Esophagus squamous epithelium (tissue), 5 donors: ENCODE results near the gene POMT2. TPM values are rescaled to one million over a fixed set of nuclear protein-coding genes. Genes with fewer than 3 reads are reported as not detected.

Source experiments
- DNase-seq: peaks from one replicate; lab custom pipeline; 2025; lab: John Stamatoyannopoulos, UW
- H3K27ac ChIP-seq, 4 donors: fragments of 200-600 bp; sonication (generic); one replicate each; pipeline ENCODE4 v1.5.1; 2016 to 2019; ENCODE audit warnings: mild to moderate bottlenecking in 1 of 4
- H3K27me3 ChIP-seq, 4 donors: fragments of 200-600 bp; sonication (generic); 1 replicate in 3 of 4; 2 replicates in 1 of 4; pipeline versions ENCODE4 v1.5.1 to v1.6.0; 2017 to 2021; ENCODE audit warnings: antibody characterized with exemption in 1 of 4
- H3K36me3 ChIP-seq, 3 donors: fragments of 200-600 bp; sonication (generic); one replicate each; pipeline ENCODE4 v1.5.1; 2016 to 2019
- H3K4me1 ChIP-seq, 3 donors: fragments of 200-600 bp; sonication (generic); one replicate each; pipeline ENCODE4 v1.5.1; 2017 to 2019
- H3K4me3 ChIP-seq, 4 donors: fragments of 200-600 bp; sonication (generic); 1 replicate in 3 of 4; 2 replicates in 1 of 4; pipeline ENCODE4 v1.5.1; 2016 to 2019; ENCODE audit warnings: mild to moderate bottlenecking in 2 of 4, moderate library complexity in 1 of 4
- H3K9me3 ChIP-seq, 3 donors: fragments of 200-600 bp; sonication (generic); one replicate each; pipeline ENCODE4 v1.5.1; 2016 to 2019
- POLR2A ChIP-seq, 4 donors: fragments of 450-650 bp; IDR thresholded peaks; one replicate each; pipeline ENCODE4 v1.6.1; 2017; ENCODE audit warnings: antibody characterized with exemption in 4 of 4, mild to moderate bottlenecking in 4 of 4, moderate library complexity in 3 of 4
- WGBS, 2 donors: methylation state at CpG; one replicate each; pipeline ENCODE4 v1.1.5; 2018; 5-methylcytosine and 5-hydroxymethylcytosine counted together
- intact Hi-C: fragments of 100-400 bp; cut with DNase I; formaldehyde crosslinking; loops from one replicate; pipeline ENCODE4 v1.15.0; 2022
- total RNA-seq, 4 donors: library from RNA; depleted of rRNA; stranded (reverse); fragments of >200 nt; gene quantifications; one replicate each; pipeline ENCODE4 v1.1.0, GENCODE V29; 2016
- TF ChIP-seq, protein P1 (sequence below), 6 experiments: fragments of 450-650 bp in 4 of 6; fragments of 200-600 bp in 2 of 6; sonication (generic) in 2 of 6; IDR thresholded peaks; one replicate each; pipeline ENCODE4 v1.5.1; 2016 to 2019; ENCODE audit warnings: antibody characterized with exemption in 6 of 6, mild to moderate bottlenecking in 4 of 6, moderate library complexity in 4 of 6
- donor health status: DM: yes; HTN: yes; CAD: no.

Gene POMT2
- total RNA-seq, 4 donors from 2014 or later = 7.3 to 16.0 (median 8.4) TPM

DNA sequence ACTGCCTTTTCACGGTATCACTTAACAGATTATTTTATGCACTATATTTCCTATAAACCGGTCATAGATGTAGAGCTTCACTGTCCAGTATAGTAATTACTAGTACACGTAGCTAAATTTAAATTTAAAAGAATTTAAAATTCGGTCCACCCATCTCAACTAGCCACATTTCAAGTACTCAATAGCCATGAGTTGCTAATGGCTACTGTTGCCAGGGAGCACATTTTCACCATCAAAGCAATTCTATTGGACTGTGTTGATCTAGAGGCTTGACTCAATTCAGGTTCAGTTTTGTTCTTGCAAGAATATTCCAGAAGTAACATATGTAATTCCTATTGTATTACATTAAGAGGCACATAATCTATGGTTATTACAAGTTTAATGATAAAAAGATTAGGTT is 36.2 kb upstream of the POMT2 start:
- intact Hi-C loops = no loop called here
- Histone ChIP-seq H3K4me1 (no peaks in the 10 kb centered on the region), H3K27ac (no peak overlapping the region), H3K9me3 (no peaks in the 10 kb centered on the region), H3K36me3 (no peaks in the 10 kb centered on the region), H3K4me3 (no peak overlapping the region), H3K27me3 (no peaks in the 10 kb centered on the region)
- 93 to 97% methylated on average over 4 of the region's 4 CpGs for WGBS, 2 donors
- no peak for DNase-seq
- no peak for TF ChIP-seq POLR2A (IDR thresholded peaks at IDR 0.05)
- TF ChIP-seq, protein P1, sequence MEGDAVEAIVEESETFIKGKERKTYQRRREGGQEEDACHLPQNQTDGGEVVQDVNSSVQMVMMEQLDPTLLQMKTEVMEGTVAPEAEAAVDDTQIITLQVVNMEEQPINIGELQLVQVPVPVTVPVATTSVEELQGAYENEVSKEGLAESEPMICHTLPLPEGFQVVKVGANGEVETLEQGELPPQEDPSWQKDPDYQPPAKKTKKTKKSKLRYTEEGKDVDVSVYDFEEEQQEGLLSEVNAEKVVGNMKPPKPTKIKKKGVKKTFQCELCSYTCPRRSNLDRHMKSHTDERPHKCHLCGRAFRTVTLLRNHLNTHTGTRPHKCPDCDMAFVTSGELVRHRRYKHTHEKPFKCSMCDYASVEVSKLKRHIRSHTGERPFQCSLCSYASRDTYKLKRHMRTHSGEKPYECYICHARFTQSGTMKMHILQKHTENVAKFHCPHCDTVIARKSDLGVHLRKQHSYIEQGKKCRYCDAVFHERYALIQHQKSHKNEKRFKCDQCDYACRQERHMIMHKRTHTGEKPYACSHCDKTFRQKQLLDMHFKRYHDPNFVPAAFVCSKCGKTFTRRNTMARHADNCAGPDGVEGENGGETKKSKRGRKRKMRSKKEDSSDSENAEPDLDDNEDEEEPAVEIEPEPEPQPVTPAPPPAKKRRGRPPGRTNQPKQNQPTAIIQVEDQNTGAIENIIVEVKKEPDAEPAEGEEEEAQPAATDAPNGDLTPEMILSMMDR (IDR thresholded peaks at IDR 0.05) = no peak

DNA sequence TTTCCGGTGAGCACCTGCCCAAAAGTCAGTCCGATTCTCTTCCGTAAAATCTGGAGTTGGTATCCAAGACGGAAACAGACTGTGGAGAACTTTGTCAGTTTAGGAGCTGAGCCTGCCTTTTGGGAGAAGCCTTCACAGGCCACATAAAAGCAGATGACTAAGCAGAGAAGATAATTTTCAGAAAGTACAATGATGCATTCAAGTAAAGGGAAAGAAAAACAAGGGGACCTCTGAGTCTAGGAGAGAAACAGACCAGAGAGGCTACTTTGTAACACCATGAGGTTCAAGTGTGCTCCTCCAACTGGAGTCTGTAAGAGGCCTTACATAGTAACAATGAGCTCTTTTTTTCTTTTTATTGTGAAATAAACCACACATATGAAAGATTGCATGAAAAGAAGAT is 35.1 kb upstream of the POMT2 start:
- intact Hi-C loops = no loop called here
- no peaks in the 10 kb centered on the region for H3K4me1 ChIP-seq
- TF ChIP-seq, protein P1 (IDR thresholded peaks at IDR 0.05) = no peak
- TF ChIP-seq POLR2A (IDR thresholded peaks at IDR 0.05) = no peak
- no peak for DNase-seq
- no peaks in the 10 kb centered on the region for H3K9me3 ChIP-seq
- no peak overlapping the region for H3K27ac ChIP-seq
- H3K36me3 ChIP-seq = peaks cover 0 to 2% (median 0%) of the 10 kb centered on the region in 3 donors
- WGBS, 2 donors = 92 to 98% methylated on average over 4 of the region's 4 CpGs
- no peaks in the 10 kb centered on the region for H3K27me3 ChIP-seq
- H3K4me3 ChIP-seq = no peak overlapping the region

DNA sequence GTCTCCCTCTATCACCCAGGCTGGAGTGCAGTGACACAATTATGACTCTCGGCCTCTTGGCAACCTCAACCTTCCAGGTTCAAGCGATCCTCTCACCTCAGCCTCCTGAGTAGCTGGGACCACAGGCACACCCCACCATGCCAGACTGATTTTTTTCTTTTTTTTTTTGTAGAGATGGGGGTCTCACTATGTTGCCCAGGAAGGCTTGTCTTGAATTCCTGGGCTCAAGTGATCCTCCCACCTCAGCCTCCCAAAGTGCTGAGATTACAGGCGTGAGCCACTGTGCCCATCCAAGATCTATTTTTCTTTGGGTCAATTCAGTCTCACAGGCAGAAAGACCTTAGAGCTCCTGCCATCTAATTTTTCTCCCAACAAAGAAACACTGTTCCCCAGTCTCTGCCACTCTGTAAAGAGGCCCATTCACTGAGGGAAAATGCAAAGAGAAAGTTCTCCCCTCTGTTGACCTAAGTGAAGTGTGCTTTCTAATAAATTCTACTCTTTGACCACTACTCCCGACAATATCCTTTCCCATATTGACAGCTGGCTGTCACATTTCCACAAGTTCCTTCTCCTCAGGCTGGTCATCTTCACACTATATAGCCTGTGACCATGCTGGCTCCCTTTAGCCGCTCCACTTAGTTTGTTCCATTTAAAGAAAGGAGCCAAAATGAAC is 32.9 kb upstream of the POMT2 start:
- no peak for DNase-seq
- 86 to 89% methylated on average over 4 to 5 of the region's 5 CpGs for WGBS, 2 donors
- H3K27me3 ChIP-seq = no peaks in the 10 kb centered on the region
- TF ChIP-seq POLR2A (IDR thresholded peaks at IDR 0.05) = no peak
- TF ChIP-seq, protein P1 (IDR thresholded peaks at IDR 0.05) = no peak
- intact Hi-C loops = no loop called here
- H3K9me3 ChIP-seq = no peaks in the 10 kb centered on the region
- H3K4me3 ChIP-seq = no peak overlapping the region
- peaks cover 0 to 23% (median 0%) of the 10 kb centered on the region in 3 donors for H3K36me3 ChIP-seq
- no peaks in the 10 kb centered on the region for H3K4me1 ChIP-seq
- H3K27ac ChIP-seq = no peak overlapping the region

DNA sequence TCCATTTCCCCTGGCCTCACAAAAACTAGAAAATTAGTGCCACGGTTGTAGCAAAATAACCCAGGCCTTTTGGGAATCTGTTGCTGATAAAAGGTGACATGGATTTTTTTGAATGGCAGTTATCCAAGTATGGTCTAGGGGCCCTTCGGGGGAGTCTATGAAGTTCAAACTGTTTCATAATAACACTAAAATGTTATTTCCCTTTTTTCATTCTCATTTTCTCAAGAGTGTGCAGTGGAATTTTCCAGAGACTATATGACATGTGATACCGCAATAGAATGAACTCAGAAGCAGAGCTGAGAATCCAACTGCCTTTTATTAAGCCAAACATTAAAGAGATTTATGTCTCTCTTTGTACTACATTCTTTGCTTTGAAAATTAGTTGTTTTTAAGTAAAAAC is 27.1 kb upstream of the POMT2 start:
- no peaks in the 10 kb centered on the region for H3K9me3 ChIP-seq
- no peak overlapping the region for H3K27ac ChIP-seq
- TF ChIP-seq, protein P1 (IDR thresholded peaks at IDR 0.05) = no peak
- no peak for TF ChIP-seq POLR2A (IDR thresholded peaks at IDR 0.05)
- intact Hi-C loops = no loop called here
- H3K4me1 ChIP-seq = peaks cover 0 to 15% (median 0%) of the 10 kb centered on the region in 3 donors
- DNase-seq = no peak
- H3K27me3 ChIP-seq = no peaks in the 10 kb centered on the region
- H3K36me3 ChIP-seq = peaks cover 0 to 35% (median 0%) of the 10 kb centered on the region in 3 donors
- 66 to 88% methylated on average over 3 of the region's 3 CpGs for WGBS, 2 donors
- no peak overlapping the region for H3K4me3 ChIP-seq

DNA sequence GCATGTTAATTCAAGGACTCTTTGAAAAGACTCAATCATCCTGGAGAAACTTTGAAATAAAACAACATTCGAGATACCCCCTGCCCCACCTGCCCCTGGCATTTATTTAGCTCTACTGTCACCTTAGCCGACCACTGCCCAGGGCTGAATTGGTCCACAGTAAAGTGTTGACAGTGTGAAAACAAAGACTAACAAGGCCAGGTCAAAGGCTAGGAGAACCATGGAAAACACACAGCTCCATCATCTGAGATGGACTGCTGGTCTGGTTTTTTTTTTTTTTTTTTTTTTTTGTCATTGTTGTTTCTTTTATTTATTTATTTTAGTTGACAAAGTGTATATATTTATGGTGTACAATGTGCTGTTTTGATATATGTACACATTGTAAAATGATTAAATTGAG is 25.8 kb upstream of the POMT2 start:
- Histone ChIP-seq H3K4me1 (peaks cover 0 to 15% (median 0%) of the 10 kb centered on the region in 3 donors), H3K27ac (no peak overlapping the region), H3K36me3 (peaks cover 1 to 48% (median 3%) of the 10 kb centered on the region in 3 donors), H3K9me3 (no peaks in the 10 kb centered on the region), H3K27me3 (no peaks in the 10 kb centered on the region), H3K4me3 (no peak overlapping the region)
- intact Hi-C loops = no loop called here
- TF ChIP-seq, protein P1 (IDR thresholded peaks at IDR 0.05) = no peak
- TF ChIP-seq POLR2A (IDR thresholded peaks at IDR 0.05) = no peak
- no peak for DNase-seq
- 75 to 80% methylated on average over 2 of the region's 2 CpGs for WGBS, 2 donors
